ENCODE measurements around the gene PTPRK.

PTPRK gene

DNA sequence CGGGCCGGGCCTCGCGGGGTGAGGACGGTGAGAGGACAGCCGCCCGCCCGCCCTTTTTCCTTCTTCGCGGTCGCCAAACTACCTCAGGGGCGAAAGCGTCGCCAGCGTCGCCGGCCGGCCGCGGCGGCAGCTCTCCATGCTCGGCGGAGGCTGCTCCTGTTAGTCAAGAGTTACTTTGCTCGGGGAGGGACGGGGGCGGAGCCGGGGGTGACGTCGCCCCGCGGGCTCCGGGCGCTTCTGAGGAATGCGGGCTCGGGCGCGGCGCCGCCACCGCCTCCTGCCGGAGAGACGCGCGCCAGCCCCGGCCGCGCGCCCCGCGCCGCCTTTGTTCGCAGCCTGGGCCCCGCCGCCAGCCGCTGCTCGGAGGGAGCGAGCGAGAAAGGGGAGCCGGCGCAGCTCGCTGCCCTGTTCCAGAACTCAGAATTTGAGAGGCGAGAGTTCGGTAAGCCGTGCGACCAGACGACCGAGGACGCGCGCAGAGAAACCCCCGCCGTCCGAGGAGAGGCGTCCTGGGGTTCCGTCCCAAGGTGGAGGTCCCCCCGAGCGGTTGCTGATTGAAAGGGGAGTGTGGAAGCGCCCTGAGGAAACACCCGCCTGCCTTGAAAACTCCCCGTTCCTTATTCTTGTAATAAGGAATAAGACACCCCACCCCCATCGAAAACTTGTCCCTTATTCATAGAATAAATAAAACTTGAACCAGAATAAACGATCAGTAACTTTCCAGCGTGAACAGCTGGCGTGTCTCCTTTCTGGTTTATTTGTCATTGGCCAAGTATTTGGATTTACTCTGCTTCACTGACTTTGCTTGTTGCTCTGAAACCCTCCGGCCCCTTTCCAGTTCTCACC, at the start of gene PTPRK:
PTPRK (minus strand) TSS at position 164 of the 846 bp plus-strand sequence. CDS start 241 bp downstream, outside the sequence.
- peak within 1 kb of the TSS; percentile 64 for H3K4me3 ChIP-seq (ENCODE audit: low read depth, low read length)
- TF ChIP-seq, protein P1, sequence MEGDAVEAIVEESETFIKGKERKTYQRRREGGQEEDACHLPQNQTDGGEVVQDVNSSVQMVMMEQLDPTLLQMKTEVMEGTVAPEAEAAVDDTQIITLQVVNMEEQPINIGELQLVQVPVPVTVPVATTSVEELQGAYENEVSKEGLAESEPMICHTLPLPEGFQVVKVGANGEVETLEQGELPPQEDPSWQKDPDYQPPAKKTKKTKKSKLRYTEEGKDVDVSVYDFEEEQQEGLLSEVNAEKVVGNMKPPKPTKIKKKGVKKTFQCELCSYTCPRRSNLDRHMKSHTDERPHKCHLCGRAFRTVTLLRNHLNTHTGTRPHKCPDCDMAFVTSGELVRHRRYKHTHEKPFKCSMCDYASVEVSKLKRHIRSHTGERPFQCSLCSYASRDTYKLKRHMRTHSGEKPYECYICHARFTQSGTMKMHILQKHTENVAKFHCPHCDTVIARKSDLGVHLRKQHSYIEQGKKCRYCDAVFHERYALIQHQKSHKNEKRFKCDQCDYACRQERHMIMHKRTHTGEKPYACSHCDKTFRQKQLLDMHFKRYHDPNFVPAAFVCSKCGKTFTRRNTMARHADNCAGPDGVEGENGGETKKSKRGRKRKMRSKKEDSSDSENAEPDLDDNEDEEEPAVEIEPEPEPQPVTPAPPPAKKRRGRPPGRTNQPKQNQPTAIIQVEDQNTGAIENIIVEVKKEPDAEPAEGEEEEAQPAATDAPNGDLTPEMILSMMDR (IDR thresholded peaks at IDR 0.05; ENCODE audit: control insufficient read depth, extremely low read depth, insufficient read depth): peak; percentile 47; the same call in 1 of the 2 replicates
- peak; percentile 59 for DNase-seq (ENCODE audit: low read depth)

GRCh38 chr6:128567029-128567428, 46.6 kb upstream of the PTPRK start:
- no peak overlapping the region for H3K4me3 ChIP-seq (ENCODE audit: low read depth, low read length)
- no peak for DNase-seq (ENCODE audit: low read depth)
- TF ChIP-seq, protein P1 (IDR thresholded peaks at IDR 0.05; ENCODE audit: control insufficient read depth, extremely low read depth, insufficient read depth): no peak

DNA sequence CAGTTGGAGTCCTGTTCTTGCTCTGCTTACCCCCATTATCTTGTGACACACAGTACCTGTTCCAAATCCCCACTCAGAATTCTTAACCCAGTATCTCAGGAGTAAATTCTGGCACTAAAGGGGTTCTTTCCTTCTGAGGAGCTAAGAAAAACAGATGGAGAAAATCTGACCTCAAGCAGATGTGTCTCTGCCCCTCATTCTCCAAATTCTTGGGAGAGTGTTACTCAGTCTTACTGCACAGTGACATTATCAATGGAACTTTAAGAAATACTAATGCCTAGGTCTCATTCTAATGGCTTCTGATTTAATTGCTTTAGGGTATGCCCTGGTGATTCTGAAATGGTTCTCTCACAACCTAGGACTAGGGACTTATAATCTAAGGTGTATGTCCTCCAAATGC, 40.6 kb upstream of the PTPRK start:
- TF ChIP-seq, protein P1 (IDR thresholded peaks at IDR 0.05; ENCODE audit: control insufficient read depth, extremely low read depth, insufficient read depth): no peak

GRCh38 chr6:128558924-128559323, 38.5 kb upstream of the PTPRK start:
- H3K4me3 ChIP-seq (ENCODE audit: low read depth, low read length): no peak overlapping the region
- no peak for DNase-seq (ENCODE audit: low read depth)
- TF ChIP-seq, protein P1 (IDR thresholded peaks at IDR 0.05; ENCODE audit: control insufficient read depth, extremely low read depth, insufficient read depth): no peak

More for the DNA sequence above, 40.6 kb upstream of the PTPRK start:
- no peak overlapping the region for H3K4me3 ChIP-seq (ENCODE audit: low read depth, low read length)
- no peak for DNase-seq (ENCODE audit: low read depth)

- no peak for DNase-seq (ENCODE audit: low read depth)
- H3K4me3 ChIP-seq (ENCODE audit: low read depth, low read length): no peak overlapping the region
- TF ChIP-seq, protein P1 (IDR thresholded peaks at IDR 0.05; ENCODE audit: control insufficient read depth, extremely low read depth, insufficient read depth): no peak
Observed at GRCh38 chr6:128558021-128558420, 37.6 kb upstream of the PTPRK start.

DNA sequence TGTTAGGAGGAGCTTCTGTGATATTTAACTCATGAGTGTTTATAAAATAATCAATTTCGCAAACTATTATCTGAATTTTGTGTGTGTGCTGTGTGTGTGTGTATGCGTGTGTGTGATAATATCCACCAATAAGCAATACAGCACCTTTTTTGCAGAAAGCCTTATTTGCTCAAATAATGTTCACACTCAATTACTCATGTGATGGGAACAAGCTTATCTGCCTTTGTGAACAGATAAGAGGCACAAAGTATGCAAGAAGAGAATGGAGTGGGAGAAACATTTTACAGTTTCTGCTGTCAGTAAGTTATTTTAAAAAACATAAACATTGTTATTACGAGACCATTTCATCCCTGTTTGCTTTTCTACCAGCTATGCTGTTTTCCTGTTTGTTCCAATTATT, 36.7 kb upstream of the PTPRK start:
- H3K4me3 ChIP-seq (ENCODE audit: low read depth, low read length): no peak overlapping the region
- TF ChIP-seq, protein P1 (IDR thresholded peaks at IDR 0.05; ENCODE audit: control insufficient read depth, extremely low read depth, insufficient read depth): no peak
- no peak for DNase-seq (ENCODE audit: low read depth)

Data from LNCaP clone FGC (cell line).